ENCODE measurements around the gene TTF2.
A peak's percentile ranks its signal among the peaks of the same experiment; 100 is the strongest.

The TTF2 gene

GRCh38 chr1:117059678-117060440, at the start of gene TTF2:
Gene TTF2 (plus strand): TSS chr1:117060326. CDS start chr1:117060347, 21 bp downstream.
- peak; percentile 99 for DNase-seq

- DNase-seq, result no peak
Observed at GRCh38 chr1:117011334-117011733, 48.8 kb upstream of the TTF2 start.

GRCh38 chr1:117013309-117013858, 46.7 kb upstream of the TTF2 start:
- DNase-seq, result no peak

- DNase-seq, result peak; percentile 36
Observed at GRCh38 chr1:117014209-117014608, 45.9 kb upstream of the TTF2 start.

- DNase-seq, result no peak
Observed at GRCh38 chr1:117015724-117016123, 44.4 kb upstream of the TTF2 start.

- DNase-seq, result no peak
Observed at GRCh38 chr1:117017062-117017461, 43.1 kb upstream of the TTF2 start.

GRCh38 chr1:117017648-117018047, 42.5 kb upstream of the TTF2 start:
- DNase-seq, result no peak

- DNase-seq, result no peak
Observed at GRCh38 chr1:117020526-117021156, 39.5 kb upstream of the TTF2 start.

GRCh38 chr1:117022114-117022513, 38.0 kb upstream of the TTF2 start:
- no peak for DNase-seq

- DNase-seq, result no peak
Observed at GRCh38 chr1:117025568-117025967, 34.6 kb upstream of the TTF2 start.

- no peak for DNase-seq
Observed at GRCh38 chr1:117026361-117026760, 33.8 kb upstream of the TTF2 start.

GRCh38 chr1:117029685-117030084, 30.4 kb upstream of the TTF2 start:
- no peak for DNase-seq

GRCh38 chr1:117030271-117030877, 29.8 kb upstream of the TTF2 start:
- DNase-seq, result no peak

GRCh38 chr1:117032266-117032665, 27.9 kb upstream of the TTF2 start:
- no peak for DNase-seq

GRCh38 chr1:117032681-117033539, 27.2 kb upstream of the TTF2 start:
- DNase-seq, result no peak

GRCh38 chr1:117033772-117034171, 26.4 kb upstream of the TTF2 start:
- DNase-seq, result no peak

- no peak for DNase-seq
Observed at GRCh38 chr1:117034791-117035290, 25.3 kb upstream of the TTF2 start.

GRCh38 chr1:117036018-117036461, 24.1 kb upstream of the TTF2 start:
- no peak for DNase-seq

- DNase-seq, result no peak
Observed at GRCh38 chr1:117037802-117038201, 22.3 kb upstream of the TTF2 start.

- DNase-seq, result no peak
Observed at GRCh38 chr1:117038236-117038635, 21.9 kb upstream of the TTF2 start.

- no peak for DNase-seq
Observed at GRCh38 chr1:117044217-117044616, 15.9 kb upstream of the TTF2 start.

GRCh38 chr1:117045644-117046043, 14.5 kb upstream of the TTF2 start:
- no peak for DNase-seq

- DNase-seq, result no peak
Observed at GRCh38 chr1:117046781-117047180, 13.3 kb upstream of the TTF2 start.

Data from activated CD4-positive, alpha-beta T cell treated with anti-CD3 and anti-CD28 coated beads, Interleukin-2, amount 50 U/mL, for 16 hours (primary cell).